ENCODE results near the gene DYNLRB1. TPM values are rescaled to one million over a fixed set of nuclear protein-coding genes. Genes with fewer than 3 reads are reported as not detected.
"Not testable (repeated sequence)": the region's sequence is repeated elsewhere in the genome, so short reads cannot be mapped to it uniquely, and the experiment has no call there.

DYNLRB1 gene
- total RNA-seq, 1 donor from 2014 or later = 18.8 TPM

DNA sequence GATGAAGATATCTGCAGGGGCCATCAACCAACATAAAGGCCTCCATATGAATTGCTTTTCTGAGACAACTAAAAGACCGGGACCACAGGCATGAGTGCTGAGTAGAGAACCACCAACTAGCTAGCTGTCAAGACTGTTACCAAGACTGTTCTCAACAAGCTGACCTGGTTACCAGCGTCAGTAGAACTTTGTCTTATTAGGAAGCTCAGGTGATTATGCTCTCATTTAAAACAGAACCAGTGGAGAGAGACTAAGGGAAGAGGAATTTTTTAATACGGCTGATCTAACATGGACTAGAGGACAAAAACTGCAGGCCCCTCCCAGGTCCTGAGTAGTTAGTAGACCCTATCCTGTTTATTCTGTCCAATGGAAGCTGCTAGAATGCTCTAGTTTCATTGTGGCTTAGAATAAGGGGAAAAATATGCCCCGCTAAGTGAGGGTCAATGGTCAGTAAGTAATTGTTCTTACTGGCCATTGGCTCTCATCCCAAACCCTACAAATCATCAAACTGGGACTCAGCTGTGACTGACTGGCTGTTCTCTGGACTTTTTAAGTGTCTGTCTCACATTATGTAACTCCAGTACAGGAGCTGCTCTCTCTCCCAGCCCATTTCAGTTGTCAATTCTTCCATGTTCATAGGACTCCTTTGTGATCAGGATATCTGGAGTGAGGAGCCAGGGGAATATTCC, 3.8 kb upstream of the DYNLRB1 start:
- DNase-seq = no peak

DNA sequence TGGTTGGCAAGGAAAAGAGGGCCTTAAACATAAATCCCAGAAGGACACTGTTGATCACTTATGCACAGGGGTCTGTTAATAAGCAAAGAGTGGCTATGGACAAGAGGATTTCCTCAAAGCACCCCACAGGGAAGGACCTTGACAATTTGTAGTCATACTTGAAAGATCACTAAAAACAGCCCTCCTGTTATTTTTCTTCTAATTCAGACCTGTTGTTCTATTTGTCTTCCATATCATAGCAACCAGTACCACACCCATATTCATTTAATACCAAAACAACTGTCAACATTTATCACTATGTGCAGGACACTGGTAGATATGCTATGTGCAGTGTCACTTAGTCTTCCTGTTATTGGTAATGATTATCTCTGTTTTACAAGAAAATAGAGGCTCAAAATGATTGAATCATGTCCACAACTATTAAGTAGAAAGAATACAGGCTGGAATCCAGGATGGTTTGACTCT, 3.2 kb upstream of the DYNLRB1 start:
- DNase-seq = no peak

DNA sequence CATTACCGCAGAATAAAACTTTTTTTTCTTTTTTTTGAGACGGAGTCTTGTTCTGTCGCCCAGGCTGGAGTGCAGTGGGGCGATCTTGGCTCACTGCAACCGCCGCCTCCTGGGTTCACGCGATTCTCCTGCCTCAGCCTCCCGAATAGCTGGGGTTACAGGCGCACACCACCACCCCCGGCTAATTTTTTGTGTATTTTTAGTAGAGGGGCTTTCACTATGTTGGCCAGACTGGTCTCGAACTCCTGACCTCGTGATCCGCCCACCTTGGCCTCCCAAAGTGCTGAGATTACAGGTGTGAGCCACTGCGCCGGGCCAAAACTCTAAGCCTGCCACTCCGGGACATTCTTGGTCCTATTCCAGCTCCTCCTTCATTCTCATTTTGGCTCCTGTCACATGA, 2.2 kb upstream of the DYNLRB1 start:
- not testable (repeated sequence) for DNase-seq

DNA sequence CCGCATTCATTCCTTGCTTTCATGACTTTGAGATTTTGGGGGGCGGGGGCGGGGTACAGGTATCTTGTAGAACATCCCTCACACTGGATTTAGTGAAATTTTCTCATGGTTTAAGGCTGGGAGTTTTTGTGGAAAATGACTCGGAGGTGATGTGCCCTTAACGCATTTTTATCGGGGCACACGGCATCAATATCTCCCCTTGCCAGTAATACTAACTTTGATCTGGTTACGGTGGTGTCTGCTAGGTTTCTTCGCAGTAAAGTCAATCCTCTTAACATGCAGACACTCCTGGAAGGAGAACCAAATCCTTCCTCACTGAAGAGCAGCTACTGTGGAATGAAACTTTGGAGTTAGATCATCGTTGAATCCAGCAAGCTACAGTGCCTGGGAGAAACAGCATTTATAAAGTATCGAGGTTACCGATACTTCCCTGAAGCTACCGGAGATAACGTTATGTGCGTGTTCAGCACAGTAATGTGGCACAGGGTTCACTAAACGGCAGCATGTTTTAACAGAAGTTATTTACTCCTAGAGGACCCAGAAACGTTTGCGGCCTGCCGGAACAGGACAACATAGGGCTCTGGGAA, 1.2 kb upstream of the DYNLRB1 start:
- DNase-seq = no peak

DNA sequence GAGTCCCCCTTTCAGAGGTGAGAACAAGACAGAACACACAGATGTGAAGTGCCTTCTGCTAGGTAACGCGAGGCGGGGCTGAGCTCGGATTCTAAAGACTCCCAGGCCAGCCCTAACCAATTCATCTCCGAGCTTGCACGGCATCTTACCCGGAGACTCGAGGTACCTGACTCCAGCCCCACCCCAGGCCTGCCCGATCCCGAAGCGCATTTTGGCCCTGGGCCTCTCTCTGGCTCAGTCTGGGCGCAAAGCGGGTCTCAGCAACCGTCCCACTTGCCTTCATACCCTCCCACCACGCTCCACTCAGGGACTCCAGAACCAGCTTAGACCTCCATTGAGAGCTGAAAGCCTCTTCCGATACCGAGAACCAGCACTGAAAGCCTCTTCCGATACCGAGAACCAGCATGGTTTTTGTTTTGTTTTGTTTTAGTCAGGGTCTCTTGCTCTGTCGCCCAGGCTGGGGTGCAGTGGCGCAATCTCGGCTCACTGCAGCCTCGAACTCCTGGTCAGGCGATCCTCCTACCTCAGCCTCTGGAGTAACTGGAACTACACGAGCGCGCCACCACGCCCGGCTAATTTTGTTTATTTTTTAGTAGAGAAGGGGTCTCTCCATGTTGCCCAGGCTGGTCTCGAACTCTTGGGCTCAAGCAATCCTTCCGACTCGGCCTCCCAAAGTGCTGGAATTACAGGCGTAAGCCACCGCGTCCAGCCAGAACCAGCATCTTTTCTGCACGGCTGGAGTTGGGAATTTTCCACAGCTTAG, 557 bp upstream of the DYNLRB1 start:
- peak; percentile 87 for DNase-seq

DNA sequence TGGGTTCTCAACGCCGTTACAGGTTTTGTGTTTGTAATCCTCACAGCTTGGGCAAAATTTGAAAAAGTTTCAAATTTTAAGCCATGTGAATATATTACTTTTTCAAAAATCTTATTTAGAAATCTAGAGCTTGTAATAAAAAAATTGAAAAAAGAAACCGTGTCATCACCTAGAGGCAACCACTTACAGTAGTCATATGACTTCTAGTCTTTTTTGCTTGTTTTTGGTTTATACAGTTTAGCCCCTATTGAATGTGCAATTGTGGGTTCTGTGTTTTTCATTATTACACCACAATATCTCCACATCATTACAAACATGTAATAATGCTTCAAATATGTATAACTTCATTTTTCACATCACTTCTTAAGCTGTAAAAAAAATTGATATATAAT, 888 bp downstream of the DYNLRB1 start:
- DNase-seq = no peak

DNA sequence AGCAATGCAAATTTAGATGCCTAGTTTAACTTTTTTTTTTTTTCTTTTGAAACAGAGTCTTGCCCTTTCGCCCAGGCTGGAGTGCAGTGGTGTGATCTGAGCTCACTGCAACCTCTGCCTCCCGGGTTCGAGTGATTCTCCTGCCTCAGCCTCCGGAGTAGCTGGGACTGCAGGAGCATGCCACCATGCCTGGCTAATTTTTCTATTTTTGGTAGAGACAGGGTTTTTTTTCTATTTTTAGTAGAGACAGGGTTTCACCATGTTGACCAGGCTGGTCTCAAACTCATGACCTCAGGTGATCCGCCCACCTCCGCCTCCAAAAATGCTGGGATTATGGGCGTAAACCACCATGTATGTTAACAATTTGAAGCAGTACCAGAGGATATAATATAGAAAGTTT, 2.6 kb downstream of the DYNLRB1 start:
- DNase-seq = not testable (repeated sequence)

DNA sequence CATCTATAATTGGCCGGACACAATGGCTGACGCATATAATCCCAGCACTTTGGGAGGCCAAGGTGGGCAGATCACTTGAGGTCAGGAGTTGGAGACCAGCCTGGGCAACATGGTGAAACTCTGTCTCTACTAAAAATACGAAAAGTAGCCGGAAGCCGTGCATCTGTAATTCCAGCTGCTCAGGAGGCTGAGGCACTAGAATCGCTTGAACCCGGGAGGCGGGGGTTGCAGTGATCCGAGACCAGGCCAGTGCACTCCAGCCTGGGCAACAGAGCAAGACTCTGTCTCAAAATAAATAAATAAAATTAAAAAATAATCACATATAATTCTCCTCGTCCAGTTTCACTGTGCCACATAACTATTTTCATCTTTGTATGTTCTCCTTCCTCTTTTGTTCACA, 3.6 kb downstream of the DYNLRB1 start:
- DNase-seq = not testable (repeated sequence)

GRCh38 chr20:34522969-34523871, 7.0 kb downstream of the DYNLRB1 start:
- peak; percentile 67 for DNase-seq

DNA sequence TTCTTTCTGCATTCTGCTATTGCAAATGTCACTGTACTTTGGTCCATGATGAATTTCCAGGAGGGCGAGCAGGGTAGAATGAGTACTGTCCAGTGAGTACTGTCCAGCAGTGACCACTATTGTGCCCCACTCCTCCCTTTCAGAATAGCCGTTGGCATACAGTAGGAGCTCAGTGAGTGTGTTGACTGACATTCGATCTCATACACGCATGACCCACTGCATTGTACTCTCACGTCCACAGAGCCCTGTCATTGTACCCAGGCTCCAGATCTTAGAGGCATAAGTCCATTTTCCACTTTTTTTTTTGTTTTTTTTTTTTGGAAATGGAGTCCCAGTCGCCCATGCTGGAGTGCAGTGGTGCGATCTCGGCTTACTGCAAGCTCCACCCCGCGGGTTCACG, 8.2 kb downstream of the DYNLRB1 start:
- no peak for DNase-seq

DNA sequence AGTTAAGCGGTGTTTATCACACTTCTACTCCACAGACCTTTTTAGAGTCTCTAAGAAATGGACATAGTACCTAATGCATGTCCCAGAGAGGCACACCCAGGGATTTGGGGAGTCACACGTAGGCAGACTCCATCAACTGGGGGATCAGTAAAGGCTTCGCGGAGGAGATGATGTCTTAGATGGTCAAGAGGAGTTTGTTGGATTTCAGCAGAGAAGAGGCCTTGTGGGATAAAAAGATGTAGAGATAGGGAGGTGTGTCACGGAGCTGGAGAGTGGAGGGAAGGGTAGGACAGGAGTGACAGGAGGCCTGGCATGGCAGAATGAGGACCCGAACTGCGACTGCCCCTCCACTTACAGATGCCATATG, 9.1 kb downstream of the DYNLRB1 start:
- DNase-seq = no peak

GRCh38 chr20:34525709-34526416, 9.6 kb downstream of the DYNLRB1 start:
- DNase-seq = peak; percentile 83

DNA sequence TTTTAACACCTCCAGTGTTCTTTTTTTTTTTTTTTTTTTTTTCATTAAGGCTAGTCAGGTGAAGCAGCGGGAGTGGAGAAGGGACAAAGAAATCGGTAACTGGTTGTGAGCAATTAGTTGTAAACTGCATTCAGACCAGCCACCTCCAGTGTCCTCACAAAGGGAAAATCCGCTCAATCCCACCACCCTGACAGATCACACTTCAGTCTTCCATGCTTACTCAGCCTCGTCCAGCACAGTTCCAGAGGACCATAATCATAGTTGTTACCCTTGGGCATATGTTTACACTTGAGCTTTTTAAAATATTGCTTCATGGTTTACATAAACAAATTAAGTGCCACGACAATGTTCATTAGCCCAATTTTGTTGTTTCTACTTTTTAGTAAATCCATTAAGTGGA, 10.2 kb downstream of the DYNLRB1 start:
- no peak for DNase-seq

DNA sequence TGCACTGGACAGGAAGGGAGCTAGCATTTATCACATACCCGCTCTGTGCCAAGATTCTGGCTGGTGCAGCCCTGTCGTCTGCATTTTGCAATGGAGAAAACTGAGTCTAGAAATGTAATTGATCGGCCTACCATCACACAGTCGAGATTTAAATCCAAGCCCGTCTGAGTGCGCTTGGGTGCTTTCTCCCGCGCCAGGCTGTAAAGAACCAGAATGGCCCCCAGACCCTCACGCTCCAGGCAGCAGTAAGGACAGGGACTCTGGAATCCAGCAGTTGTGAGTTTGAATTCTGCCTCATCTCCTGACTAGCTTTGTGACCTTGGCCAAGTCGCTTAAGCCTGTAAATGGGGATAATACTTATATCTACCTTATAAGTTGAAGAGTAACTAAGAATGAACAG, 10.8 kb downstream of the DYNLRB1 start:
- no peak for DNase-seq

DNA sequence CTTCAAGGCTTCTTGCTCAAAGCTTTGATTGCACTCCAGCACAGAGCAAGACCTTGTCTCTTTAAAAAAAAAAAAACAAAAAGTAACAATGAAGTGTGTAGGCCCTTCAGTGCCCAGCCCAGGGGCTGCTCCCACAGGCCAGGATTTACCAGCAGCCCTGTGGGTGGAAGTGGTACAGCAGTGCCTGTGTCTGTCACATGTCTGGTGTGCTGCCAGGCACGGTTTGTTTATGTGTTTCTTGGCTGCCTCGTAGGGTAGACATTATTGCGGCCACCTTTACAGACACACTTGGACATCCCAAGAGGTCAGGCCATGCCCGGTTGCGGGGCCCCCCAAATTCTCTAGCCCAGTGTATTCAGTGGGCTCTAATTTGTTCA, 12.7 kb downstream of the DYNLRB1 start:
- no peak for DNase-seq

DNA sequence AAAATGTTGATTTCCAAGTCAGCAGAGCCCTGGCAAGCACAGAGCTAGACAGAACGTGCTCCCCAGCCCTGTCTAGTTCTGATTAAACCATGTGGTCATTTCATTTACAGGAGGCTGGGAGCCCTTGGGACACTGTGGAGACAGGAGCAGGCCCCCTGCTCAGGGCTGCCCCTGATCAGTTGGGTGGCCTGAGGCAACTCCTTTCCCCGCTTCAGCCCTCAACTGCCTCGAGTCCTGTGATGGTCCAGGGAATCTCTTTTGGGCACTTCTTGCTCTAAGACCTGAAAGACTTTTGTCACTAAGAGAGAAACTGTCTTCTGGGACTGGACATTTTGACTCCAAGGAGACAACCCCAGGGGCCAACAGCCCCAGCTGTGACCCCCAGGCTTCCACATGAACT, 13.5 kb downstream of the DYNLRB1 start:
- DNase-seq = no peak

- no peak for DNase-seq
Observed at GRCh38 chr20:34530342-34530741, 14.1 kb downstream of the DYNLRB1 start.

DNA sequence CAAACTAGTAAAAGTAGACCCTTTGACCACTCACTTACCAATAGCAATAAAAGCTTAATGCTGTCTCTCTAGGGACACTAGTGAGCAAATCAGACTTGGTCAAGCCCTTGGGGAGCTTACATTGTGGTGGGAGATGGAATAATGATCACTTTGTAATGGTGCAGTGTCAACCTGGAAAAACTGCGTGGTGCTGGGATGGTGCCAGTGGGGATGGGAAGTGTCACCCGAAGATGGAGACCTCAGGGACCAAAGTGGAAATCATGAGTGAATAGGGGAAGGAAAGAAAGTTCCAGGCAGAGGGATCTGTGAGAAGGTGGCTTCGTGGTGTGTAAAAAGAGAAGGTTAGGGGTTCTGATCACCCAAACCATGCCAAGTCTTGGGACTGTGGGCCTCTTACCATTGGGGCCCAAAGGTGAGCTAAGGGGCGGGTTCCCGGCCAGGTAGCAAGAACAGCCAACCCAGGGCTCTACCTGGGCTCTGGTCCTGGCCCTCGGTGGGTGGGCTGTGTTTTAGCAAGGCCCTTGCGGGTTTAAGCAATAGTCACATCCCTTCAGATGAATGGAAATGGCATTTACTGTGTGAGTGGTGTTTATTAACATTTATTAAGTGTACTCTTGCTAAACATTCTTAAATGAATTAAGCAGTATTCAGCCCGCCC, 15.5 kb downstream of the DYNLRB1 start:
- DNase-seq = no peak

DNA sequence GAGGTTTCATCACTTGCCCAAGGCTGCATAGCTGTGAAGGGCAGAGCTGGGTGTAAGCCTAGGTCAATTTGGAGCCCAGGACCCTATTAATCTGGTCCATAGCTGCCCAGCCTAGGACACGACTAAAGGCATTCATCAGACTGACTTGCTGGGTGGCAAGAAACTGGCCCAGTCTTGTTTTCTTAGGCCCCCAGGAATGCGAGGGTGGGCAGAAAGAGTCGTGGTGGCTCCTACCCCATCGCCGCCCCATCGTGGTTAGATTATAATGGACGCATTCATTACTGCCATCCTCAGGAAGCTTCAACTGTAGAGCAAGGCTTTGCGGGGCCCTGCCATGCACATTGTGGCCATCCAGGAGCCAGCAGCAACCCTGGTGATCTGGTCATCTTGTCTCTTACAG, 16.1 kb downstream of the DYNLRB1 start:
- DNase-seq = no peak

DNA sequence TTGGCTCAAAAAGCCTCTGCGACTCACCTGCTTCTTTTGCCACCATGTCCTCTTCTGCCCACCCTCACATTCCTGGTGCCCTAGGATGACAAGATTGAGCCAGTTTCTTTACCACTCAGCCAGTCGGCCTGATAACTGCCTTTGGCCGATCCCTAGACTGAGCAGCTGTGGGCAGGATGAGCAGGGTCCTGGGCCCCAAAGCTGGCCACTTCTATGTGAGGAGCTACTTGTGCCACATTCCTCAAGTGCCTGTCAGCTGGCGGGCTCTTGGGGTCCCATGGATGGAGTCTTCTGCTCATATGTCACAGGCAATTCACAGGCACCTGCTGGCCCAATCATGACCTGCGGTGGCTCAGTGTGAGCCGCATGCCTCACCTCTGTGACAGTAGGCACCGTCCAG, 16.5 kb downstream of the DYNLRB1 start:
- DNase-seq = peak; percentile 64
